SJSA1 (cell line): ENCODE data around the gene ADGRB2. TPM values are rescaled to one million over a fixed set of nuclear protein-coding genes. Genes with fewer than 3 reads are reported as not detected.

Experiments used
- DNase-seq, 2 experiments: peaks; one replicate each; pipeline ENCODE4 v3.0.0-alpha.2; 2015 to 2020; ENCODE audit warnings: low spot score in 2 of 2, low read depth in 1 of 2
- H3K27ac ChIP-seq: fragments of 250-450 bp; sonication (Bioruptor Pico); 2 replicates; pipeline ENCODE4 v1.5.1; 2020; ENCODE audit warnings: mild to moderate bottlenecking, moderate library complexity
- H3K27me3 ChIP-seq: fragments of 250-450 bp; sonication (Bioruptor Pico); replicated peaks from 2 replicates; pipeline ENCODE4 v1.5.1; 2020; ENCODE audit warnings: mild to moderate bottlenecking, moderate library complexity
- H3K36me3 ChIP-seq: fragments of 250-450 bp; sonication (Bioruptor Pico); 2 replicates; pipeline ENCODE4 v1.5.1; 2020; ENCODE audit warnings: mild to moderate bottlenecking
- H3K4me1 ChIP-seq: fragments of 250-450 bp; sonication (Bioruptor Pico); replicated peaks from 2 replicates; pipeline ENCODE4 v1.6.1; 2021; ENCODE audit warnings: mild to moderate bottlenecking
- H3K4me3 ChIP-seq: fragments of 250-450 bp; sonication (Bioruptor Pico); 2 replicates; pipeline ENCODE4 v1.5.1; 2020; ENCODE audit warnings: mild to moderate bottlenecking
- H3K9me3 ChIP-seq: fragments of 250-450 bp; sonication (Bioruptor Pico); replicated peaks from 2 replicates; pipeline ENCODE4 v1.5.1; 2020; ENCODE audit warnings: mild to moderate bottlenecking
- total RNA-seq: library from RNA; depleted of rRNA; stranded (reverse); fragments of >200 nt; shearing (Covaris generic); gene quantifications from 2 replicates; pipeline ENCODE4 v1.2.3, GENCODE V29; 2014

ADGRB2 gene
- total RNA-seq, 1 experiment from 2014 or later, result 15.4 TPM

GRCh38 chr1:31750858-31751510, 13.2 kb downstream of the ADGRB2 start:
- no peaks in the 10 kb centered on the region for H3K9me3 ChIP-seq
- H3K4me1 ChIP-seq, result no peaks in the 10 kb centered on the region
- no peaks in the 10 kb centered on the region for H3K27me3 ChIP-seq
- peaks cover 3% of the 10 kb centered on the region for H3K36me3 ChIP-seq
- H3K27ac ChIP-seq, result no peak overlapping the region
- no peak for DNase-seq
- no peak overlapping the region for H3K4me3 ChIP-seq

DNA sequence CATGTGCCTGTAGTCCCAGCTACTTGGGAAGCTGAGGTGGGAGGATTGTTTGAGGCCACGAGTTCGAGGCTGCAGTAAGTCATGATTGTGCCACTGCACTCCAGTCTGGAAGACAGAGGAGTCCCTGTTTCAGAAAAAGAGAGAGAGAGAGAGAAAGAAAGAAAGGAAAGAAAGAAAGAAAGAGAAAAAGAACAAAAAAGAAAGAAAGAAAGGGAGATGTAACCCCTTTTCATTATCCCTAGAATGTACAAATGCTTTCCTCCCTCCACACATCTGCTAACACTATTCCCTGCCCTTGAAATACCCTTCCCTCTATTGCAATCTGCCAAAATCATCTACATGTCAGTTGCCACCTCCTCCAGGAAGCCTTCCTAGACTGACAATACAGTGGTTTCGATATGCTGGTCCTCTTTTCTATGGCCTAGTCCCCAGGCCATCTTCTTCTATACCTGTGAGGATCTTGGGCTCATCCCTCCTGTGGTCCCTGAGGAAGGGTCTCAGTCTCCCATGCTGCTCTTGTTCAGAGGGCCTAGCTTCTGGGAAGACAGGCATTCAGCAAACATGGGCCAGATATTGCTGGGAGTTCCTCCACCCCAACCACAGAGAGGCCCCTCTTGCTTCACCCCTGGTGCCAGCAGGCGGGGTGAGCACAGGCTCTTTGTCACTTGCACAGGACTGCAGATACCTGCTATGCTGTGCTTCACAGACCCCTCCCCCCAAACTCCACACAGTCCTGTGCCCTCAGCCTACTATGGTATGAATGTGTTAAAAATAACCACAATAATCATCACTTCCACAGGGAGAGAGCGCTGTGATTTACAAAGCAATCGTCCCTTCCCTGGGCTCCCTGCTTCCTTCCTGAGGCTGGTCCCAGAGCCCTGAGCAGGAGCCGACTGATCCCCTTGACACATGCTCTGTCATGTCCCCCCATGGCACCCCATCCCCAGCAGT, 14.1 kb downstream of the ADGRB2 start:
- H3K9me3 ChIP-seq, result no peaks in the 10 kb centered on the region
- no peak overlapping the region for H3K27ac ChIP-seq
- H3K36me3 ChIP-seq, result no peaks in the 10 kb centered on the region; the same call in 1 of the 2 replicates
- no peaks in the 10 kb centered on the region for H3K27me3 ChIP-seq
- DNase-seq, result no peak
- no peak overlapping the region for H3K4me3 ChIP-seq
- no peaks in the 10 kb centered on the region for H3K4me1 ChIP-seq

- no peak for DNase-seq
- Histone ChIP-seq H3K4me1 (no peaks in the 10 kb centered on the region), H3K27me3 (no peaks in the 10 kb centered on the region), H3K4me3 (no peak overlapping the region), H3K36me3 (no peaks in the 10 kb centered on the region; the same call in 1 of the 2 replicates), H3K27ac (no peak overlapping the region), H3K9me3 (no peaks in the 10 kb centered on the region)
Measured at GRCh38 chr1:31748365-31748764, 15.8 kb downstream of the ADGRB2 start.

DNA sequence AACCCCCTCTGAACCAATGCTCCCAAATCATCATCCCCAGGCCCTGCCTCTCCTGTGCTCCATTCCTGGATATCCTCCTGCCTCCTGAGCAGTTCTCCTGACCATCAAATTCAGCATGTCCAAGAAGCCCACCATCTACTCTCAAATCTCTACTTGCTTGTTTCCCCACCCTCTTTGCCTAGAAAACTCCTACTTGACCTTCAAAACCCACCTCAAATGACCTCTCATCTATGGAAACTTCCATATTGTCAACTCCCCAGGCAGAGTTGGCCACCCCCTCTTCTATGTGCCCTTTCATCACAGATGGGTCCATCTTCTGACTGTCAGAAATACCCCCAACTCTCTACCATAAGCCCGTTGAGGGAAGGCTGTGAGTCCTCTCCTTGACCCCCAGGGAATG, 16.8 kb downstream of the ADGRB2 start:
- Histone ChIP-seq H3K4me1 (no peaks in the 10 kb centered on the region), H3K9me3 (no peaks in the 10 kb centered on the region), H3K36me3 (no peaks in the 10 kb centered on the region; the same call in 1 of the 2 replicates), H3K27ac (no peak overlapping the region), H3K27me3 (no peaks in the 10 kb centered on the region), H3K4me3 (no peak overlapping the region)
- no peak for DNase-seq

- no peak for DNase-seq
- no peaks in the 10 kb centered on the region for H3K4me1 ChIP-seq
- H3K4me3 ChIP-seq, result no peak overlapping the region
- H3K27ac ChIP-seq, result no peak overlapping the region
- no peaks in the 10 kb centered on the region for H3K27me3 ChIP-seq
- H3K9me3 ChIP-seq, result no peaks in the 10 kb centered on the region
- no peaks in the 10 kb centered on the region; the same call in 1 of the 2 replicates for H3K36me3 ChIP-seq
Measured at GRCh38 chr1:31746687-31747086, 17.5 kb downstream of the ADGRB2 start.

DNA sequence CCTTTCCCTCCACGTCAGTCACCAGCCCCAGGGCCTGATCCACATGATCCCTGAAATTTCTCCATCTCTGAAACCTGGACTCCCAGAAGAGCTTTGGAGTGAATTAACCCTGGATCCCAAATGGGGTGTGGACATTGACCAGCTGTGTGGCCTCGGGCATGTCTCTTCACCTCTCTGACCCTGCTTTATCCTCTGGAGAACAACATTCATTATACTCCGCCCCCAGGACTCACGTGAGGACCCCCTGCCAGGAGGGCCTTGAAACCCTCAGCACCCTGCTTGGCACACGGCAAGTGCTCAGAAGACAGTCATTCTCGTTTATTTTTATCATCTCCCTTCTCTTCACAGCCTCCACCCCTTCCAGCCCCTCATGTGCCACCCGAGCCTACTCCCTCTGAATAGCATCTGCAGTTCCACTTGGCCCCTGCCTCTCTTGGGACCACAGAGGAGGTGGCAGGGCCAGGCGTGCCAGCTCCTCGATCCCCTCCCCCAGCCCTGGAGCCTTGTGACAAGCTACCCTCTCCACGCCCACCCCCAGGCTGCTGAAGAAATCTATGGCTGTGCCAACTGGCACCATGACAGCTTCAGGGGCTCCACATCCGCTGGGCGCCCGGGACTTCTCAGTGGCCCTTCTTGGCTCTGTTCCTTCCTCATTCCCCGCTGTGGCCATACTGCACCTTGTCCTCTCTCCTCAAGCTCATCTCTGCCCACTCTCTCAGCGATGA, 18.0 kb downstream of the ADGRB2 start:
- no peaks in the 10 kb centered on the region for H3K27me3 ChIP-seq
- DNase-seq, result no peak
- H3K4me3 ChIP-seq, result no peak overlapping the region
- H3K4me1 ChIP-seq, result no peaks in the 10 kb centered on the region
- H3K36me3 ChIP-seq, result no peaks in the 10 kb centered on the region; the same call in 1 of the 2 replicates
- H3K27ac ChIP-seq, result no peak overlapping the region
- no peaks in the 10 kb centered on the region for H3K9me3 ChIP-seq

DNA sequence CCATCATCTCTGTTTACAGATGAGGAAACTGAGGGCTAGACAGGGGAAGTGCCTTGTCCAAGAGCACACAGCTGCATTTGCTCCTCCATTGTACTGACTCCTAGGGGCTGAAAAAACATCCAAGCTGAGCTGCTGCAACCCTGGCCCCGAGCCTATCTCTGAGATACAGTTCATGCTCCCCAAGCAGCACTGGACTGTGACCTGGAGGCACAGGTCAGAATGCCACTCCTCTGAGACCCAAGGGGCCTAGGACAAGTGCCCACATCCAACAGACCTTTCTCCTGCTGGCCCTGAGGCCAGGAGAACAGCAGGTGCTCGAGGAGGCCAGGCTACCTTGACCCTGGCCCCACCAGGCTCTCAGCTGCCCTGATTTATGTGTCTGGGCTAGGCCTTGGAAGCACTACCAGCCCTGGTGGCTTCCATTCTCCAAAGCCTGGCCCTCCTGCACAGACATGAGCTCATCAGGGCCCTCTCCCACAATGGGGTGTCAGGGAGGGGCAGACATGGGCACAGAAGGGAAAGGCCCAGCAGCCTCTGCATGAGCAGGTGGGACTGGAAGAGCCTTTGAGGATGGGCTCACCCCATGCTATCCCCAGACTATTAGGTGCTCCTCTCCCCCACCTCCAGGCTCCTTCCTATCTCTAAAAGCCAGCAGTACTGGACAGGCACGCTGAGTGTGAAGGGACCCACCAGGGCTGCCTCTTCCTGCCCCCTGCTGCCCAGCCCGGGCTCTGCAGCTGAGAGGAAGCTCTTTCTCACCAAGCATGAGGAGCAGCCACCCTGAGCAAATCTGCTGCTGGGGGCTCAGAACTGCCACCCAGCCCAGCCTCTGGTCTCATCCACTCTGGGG, 18.8 kb downstream of the ADGRB2 start:
- peak; percentile 68 to 80 for DNase-seq
- H3K36me3 ChIP-seq, result no peaks in the 10 kb centered on the region; the same call in 1 of the 2 replicates
- H3K4me3 ChIP-seq, result no peak overlapping the region
- no peaks in the 10 kb centered on the region for H3K27me3 ChIP-seq
- H3K27ac ChIP-seq, result no peak overlapping the region
- H3K9me3 ChIP-seq, result no peaks in the 10 kb centered on the region
- H3K4me1 ChIP-seq, result no peaks in the 10 kb centered on the region

DNA sequence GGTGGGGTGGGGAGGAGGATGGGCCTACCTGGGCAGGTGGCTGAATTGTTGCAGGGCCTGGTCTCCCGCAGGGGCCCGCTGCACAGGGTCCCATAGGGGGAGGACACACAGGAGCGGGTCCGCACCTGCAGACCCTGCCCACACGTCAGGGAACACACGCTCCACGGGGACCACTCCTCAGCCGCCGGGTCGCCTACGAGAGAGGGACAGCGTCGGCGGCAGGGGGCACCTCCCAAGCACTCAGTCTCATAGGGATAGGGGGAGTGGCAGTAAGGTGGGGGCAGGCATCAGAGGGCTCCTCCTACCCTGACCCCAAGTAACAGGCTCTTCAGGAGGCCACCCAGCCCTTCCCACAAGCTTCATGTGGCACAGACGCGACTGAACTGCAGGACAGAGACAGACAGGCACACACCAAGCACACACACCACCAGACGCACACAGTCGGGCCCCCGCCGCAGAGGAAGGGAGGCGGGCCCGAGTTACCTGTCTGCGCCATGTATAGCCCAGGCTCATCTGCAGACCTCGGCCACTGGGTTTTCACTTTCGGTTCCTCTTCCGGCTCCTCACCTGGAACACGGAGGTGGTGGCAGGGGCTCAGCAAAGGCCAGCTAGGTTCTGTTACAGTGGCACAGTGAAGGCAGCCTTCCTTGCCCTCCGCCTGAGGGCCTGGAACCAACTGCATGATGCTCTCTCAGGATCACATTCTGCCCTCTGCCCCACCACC, 19.8 kb downstream of the ADGRB2 start:
- Histone ChIP-seq H3K9me3 (no peaks in the 10 kb centered on the region), H3K27ac (no peak overlapping the region), H3K36me3 (peaks cover 2% of the 10 kb centered on the region; the same call in 1 of the 2 replicates), H3K4me3 (no peak overlapping the region), H3K27me3 (no peaks in the 10 kb centered on the region), H3K4me1 (no peaks in the 10 kb centered on the region)
- DNase-seq, result no peak

GRCh38 chr1:31742462-31743212, 21.5 kb downstream of the ADGRB2 start:
- H3K4me3 ChIP-seq, result no peak overlapping the region
- no peaks in the 10 kb centered on the region for H3K27me3 ChIP-seq
- DNase-seq, result no peak
- H3K36me3 ChIP-seq, result peaks cover 9% of the 10 kb centered on the region
- H3K4me1 ChIP-seq, result no peaks in the 10 kb centered on the region
- no peaks in the 10 kb centered on the region for H3K9me3 ChIP-seq
- H3K27ac ChIP-seq, result no peak overlapping the region

- Histone ChIP-seq H3K4me1 (peaks cover 13% of the 10 kb centered on the region), H3K27ac (no peak overlapping the region), H3K27me3 (no peaks in the 10 kb centered on the region), H3K36me3 (peaks cover 13% of the 10 kb centered on the region), H3K9me3 (no peaks in the 10 kb centered on the region), H3K4me3 (no peak overlapping the region)
- DNase-seq, result no peak
Measured at GRCh38 chr1:31739346-31739745, 24.8 kb downstream of the ADGRB2 start.

GRCh38 chr1:31736675-31737074, 27.5 kb downstream of the ADGRB2 start:
- H3K4me1 ChIP-seq, result peaks cover 15% of the 10 kb centered on the region
- no peak overlapping the region for H3K27ac ChIP-seq
- H3K36me3 ChIP-seq, result peaks cover 13% of the 10 kb centered on the region
- no peak for DNase-seq
- H3K27me3 ChIP-seq, result no peaks in the 10 kb centered on the region
- H3K9me3 ChIP-seq, result no peaks in the 10 kb centered on the region
- no peak overlapping the region for H3K4me3 ChIP-seq

DNA sequence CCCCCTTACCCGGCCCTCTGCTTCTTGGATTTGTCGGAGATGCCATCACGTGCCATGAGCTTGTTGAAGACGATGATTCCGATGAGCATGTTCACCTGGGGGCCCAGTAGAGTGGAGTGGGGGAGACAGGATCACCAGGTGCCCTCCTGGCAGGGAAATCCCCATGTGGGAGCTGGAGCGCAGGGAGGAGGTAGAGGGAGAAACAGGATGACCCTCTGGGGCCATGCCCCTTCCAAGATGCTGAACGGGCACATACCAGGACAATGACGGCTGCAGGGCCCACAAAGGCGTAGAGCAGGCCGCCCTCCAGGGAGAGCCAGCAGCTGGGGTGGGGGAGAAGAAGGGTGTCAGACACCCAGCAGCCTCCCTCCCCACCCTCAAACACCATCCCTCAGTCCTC, 28.6 kb downstream of the ADGRB2 start:
- no peak for DNase-seq
- H3K9me3 ChIP-seq, result no peaks in the 10 kb centered on the region
- no peaks in the 10 kb centered on the region for H3K27me3 ChIP-seq
- no peak overlapping the region for H3K27ac ChIP-seq
- peaks cover 13% of the 10 kb centered on the region for H3K36me3 ChIP-seq
- peaks cover 15% of the 10 kb centered on the region for H3K4me1 ChIP-seq
- H3K4me3 ChIP-seq, result no peak overlapping the region
